ENCODE measurements around the gene PHACTR1. TPM values are rescaled to one million over a fixed set of nuclear protein-coding genes. Genes with fewer than 3 reads are reported as not detected.

Gene PHACTR1
- polyA plus RNA-seq, 1 of the 3 experiments (the other 2 are of a cell fraction): 0.12 TPM

- no peaks in the 10 kb centered on the region for H3K27me3 ChIP-seq (ENCODE audit: insufficient read depth)
- no peaks in the 10 kb centered on the region for H4K20me1 ChIP-seq (ENCODE audit: insufficient read depth)
- no peaks in the 10 kb centered on the region for H3K36me3 ChIP-seq (replicated peaks in 1 of 2; ENCODE audit: control insufficient read depth in 1 of 2, insufficient read depth in 2 of 2, low read length in 1 of 2)
- no peak for DNase-seq
- H3K9me3 ChIP-seq: no peaks in the 10 kb centered on the region
- POLR2A ChIA-PET: no interaction called here
- CTCF ChIA-PET: no interaction called here
- no peaks in the 10 kb centered on the region; a peak in 1 of 4 replicates for H3K4me1 ChIP-seq (ENCODE audit: control insufficient read depth in 1 of 2, insufficient read depth in 2 of 2, low read depth in 1 of 2, low read length in 1 of 2)
- no peaks in the 10 kb centered on the region for H3K9me2 ChIP-seq
- H3K9ac ChIP-seq: no peak overlapping the region
- no peak overlapping the region for H3K4me3 ChIP-seq (ENCODE audit: low read depth in 2 of 2, low read length in 1 of 2)
- no peak overlapping the region for H3K4me2 ChIP-seq
- H3K27ac ChIP-seq (ENCODE audit: low read depth in 2 of 2, low read length in 1 of 2): no peak overlapping the region
- no peak overlapping the region for H2AFZ ChIP-seq (ENCODE audit: low read depth)
- no peaks in the 10 kb centered on the region for H3F3A ChIP-seq (replicated peaks; ENCODE audit: insufficient read depth)
- H3K79me2 ChIP-seq (ENCODE audit: insufficient read depth): no peaks in the 10 kb centered on the region
- 28% methylated on average over 2 of the region's 2 CpGs for WGBS (ENCODE audit: low lambda C conversion rate)
- TF ChIP-seq ELF1 (IDR thresholded peaks at IDR 0.05) (no peak), NFIC (IDR thresholded peaks at IDR 0.05; ENCODE audit: borderline replicate concordance) (no peak), USF2 (IDR thresholded peaks at IDR 0.05; ENCODE audit: borderline replicate concordance, low read depth, low read length) (no peak), PBX3 (IDR thresholded peaks at IDR 0.05) (no peak), RAD21 (IDR thresholded peaks at IDR 0.05; ENCODE audit: low read length) (no peak), FOXM1 (IDR thresholded peaks at IDR 0.05; ENCODE audit: low read depth) (no peak), MEF2A (IDR thresholded peaks at IDR 0.05; ENCODE audit: borderline replicate concordance, low read depth) (no peak), USF1 (IDR thresholded peaks at IDR 0.05; ENCODE audit: borderline replicate concordance, low read depth) (no peak), FOSL2 (IDR thresholded peaks at IDR 0.05; ENCODE audit: borderline replicate concordance, low read depth) (no peak), EP300 (IDR thresholded peaks at IDR 0.05; ENCODE audit: borderline replicate concordance in 1 of 2, low read depth in 1 of 2, low read length in 1 of 2) (no peak), TEAD4 (IDR thresholded peaks at IDR 0.05; ENCODE audit: borderline replicate concordance, insufficient read depth) (no peak), CTCF (IDR thresholded peaks at IDR 0.05) (no peak), IRF3 (IDR thresholded peaks at IDR 0.05; ENCODE audit: low read depth, low read length) (no peak), TCF12 (IDR thresholded peaks at IDR 0.05) (no peak), GABPA (IDR thresholded peaks at IDR 0.05; ENCODE audit: low read depth) (no peak), TAF1 (IDR thresholded peaks at IDR 0.05; ENCODE audit: borderline replicate concordance, low read depth, low read length) (no peak)
These were observed 446.8 kb downstream of the PHACTR1 start for GRCh38 chr6:13163161-13163944.

All from SK-N-SH (cell line).